PC-9 (cell line): ENCODE measurements around the gene EMILIN1. TPM values are rescaled to one million over a fixed set of nuclear protein-coding genes. Genes with fewer than 3 reads are reported as not detected.
"Not testable (repeated sequence)": the region's sequence is repeated elsewhere in the genome, so short reads cannot be mapped to it uniquely, and the experiment has no call there.

Source experiments
- BruUV-seq: library from RNA; stranded (reverse); fragments of 400-500 nt; replicated peaks from 2 replicates; lab custom pipeline; 2021; lab: Mats Ljungman, UMichigan
- CTCF ChIA-PET: fragments of 300-600 bp; sonication (Branson Sonifier 250); formaldehyde crosslinking; loops from one replicate; lab custom pipeline; 2022; ENCODE audit warnings: antibody characterized with exemption; lab: Charles Lee
- POLR2A ChIA-PET: fragments of 300-600 bp; sonication (Branson Sonifier 250); formaldehyde crosslinking; loops from one replicate; lab custom pipeline; 2022; ENCODE audit warnings: antibody characterized with exemption; ENCODE audit not compliant: unreplicated experiment; lab: Charles Lee
- DNase-seq, 2 experiments: peaks; one replicate each; pipeline versions ENCODE4 v3.0.0 to v3.0.0-alpha.2; 2015 to 2022; ENCODE audit warnings: mixed read lengths in 1 of 2
- H2AFZ ChIP-seq: fragments of 200-600 bp; sonication (generic); 2 replicates; pipeline ENCODE4 v1.8.1; 2017; ENCODE audit warnings: antibody characterized with exemption
- H3F3A ChIP-seq: fragments of 200-600 bp; sonication (generic); 2 replicates; pipeline ENCODE4 v1.8.1; 2017; ENCODE audit warnings: antibody characterized with exemption, mild to moderate bottlenecking, low read depth; ENCODE audit not compliant: insufficient read depth
- H3K27ac ChIP-seq: fragments of 200-600 bp; sonication (generic); 2 replicates; pipeline ENCODE4 v1.6.1; 2016; ENCODE audit warnings: mixed run types
- H3K27me3 ChIP-seq: fragments of 200-600 bp; sonication (generic); 2 replicates; pipeline ENCODE4 v1.6.1; 2016; ENCODE audit warnings: low read depth, mixed run types; ENCODE audit not compliant: insufficient read depth
- H3K36me3 ChIP-seq: fragments of 200-600 bp; sonication (generic); 2 replicates; pipeline ENCODE4 v1.6.1; 2016; ENCODE audit warnings: low read depth, mixed run types
- H3K4me1 ChIP-seq: fragments of 200-600 bp; sonication (generic); replicated peaks from 2 replicates; pipeline ENCODE4 v1.6.1; 2016; ENCODE audit warnings: mixed run types; ENCODE audit not compliant: insufficient read depth
- H3K4me2 ChIP-seq: fragments of 200-600 bp; sonication (generic); 2 replicates; pipeline ENCODE4 v1.6.1; 2017; ENCODE audit warnings: mixed run types
- H3K4me3 ChIP-seq: fragments of 200-600 bp; sonication (generic); 2 replicates; pipeline ENCODE4 v1.6.1; 2016; ENCODE audit warnings: mixed run types
- H3K79me2 ChIP-seq: fragments of 200-600 bp; sonication (generic); 2 replicates; pipeline ENCODE4 v1.6.1; 2017; ENCODE audit warnings: low read depth, mixed run types
- H3K9me2 ChIP-seq: fragments of 200-600 bp; sonication (generic); 2 replicates; pipeline ENCODE4 v1.8.1; 2017; ENCODE audit warnings: mild to moderate bottlenecking; ENCODE audit not compliant: insufficient read depth
- H3K9me3 ChIP-seq: fragments of 200-600 bp; sonication (generic); 2 replicates; pipeline ENCODE4 v1.8.1; 2016; ENCODE audit warnings: low read depth; ENCODE audit not compliant: insufficient read depth
- H4K20me1 ChIP-seq: fragments of 200-600 bp; sonication (generic); 2 replicates; pipeline ENCODE4 v1.8.1; 2017; ENCODE audit not compliant: insufficient read depth
- CTCF ChIP-seq: fragments of 200-600 bp; sonication (generic); conservative IDR thresholded peaks from 2 replicates; pipeline ENCODE4 v1.6.1; 2017; ENCODE audit warnings: mixed run types, antibody characterized with exemption, mild to moderate bottlenecking, moderate library complexity
- EZH2 ChIP-seq: fragments of 200-600 bp; sonication (generic); IDR thresholded peaks from 2 replicates; pipeline ENCODE4 v1.8.0; 2017; ENCODE audit warnings: antibody characterized with exemption, low read depth
- intact Hi-C: fragments of 100-400 bp; cut with micrococcal nuclease; formaldehyde crosslinking; loops from one replicate; pipeline ENCODE4 v1.10.0; 2022; ENCODE audit not compliant: unreplicated experiment
- total RNA-seq: library from RNA; stranded (reverse); gene quantifications from 2 replicates; pipeline ENCODE4 v1.2.3, GENCODE V29; 2021

The EMILIN1 gene
- total RNA-seq, 1 experiment from 2014 or later: 1.6 TPM

- Histone ChIP-seq H3K4me3 (no peak overlapping the region), H3K4me2 (no peak overlapping the region), H3K4me1 (peaks cover 7% of the 10 kb centered on the region), H3F3A (peaks cover 9% of the 10 kb centered on the region; the same call in 1 of the 2 replicates), H3K9me3 (no peaks in the 10 kb centered on the region), H3K79me2 (peaks cover 14% of the 10 kb centered on the region), H3K27ac (no peak overlapping the region), H3K27me3 (peaks cover 18% of the 10 kb centered on the region), H3K9me2 (no peaks in the 10 kb centered on the region), H3K36me3 (no peaks in the 10 kb centered on the region), H4K20me1 (no peaks in the 10 kb centered on the region), H2AFZ (no peak overlapping the region)
- POLR2A ChIA-PET: no interaction called here
- TF ChIP-seq CTCF (no peak), EZH2 (no peak)
- CTCF ChIA-PET: no interaction called here
- no peak for DNase-seq
- intact Hi-C loops: no loop called here
- BruUV-seq: no TSS peak
Observed at GRCh38 chr2:27074738-27075565, 3.5 kb upstream of the EMILIN1 start.

GRCh38 chr2:27075566-27075871, 2.9 kb upstream of the EMILIN1 start:
- POLR2A ChIA-PET: not testable (repeated sequence)

GRCh38 chr2:27076323-27076722, 2.1 kb upstream of the EMILIN1 start:
- POLR2A ChIA-PET: no interaction called here
- no peaks in the 10 kb centered on the region for H3K9me2 ChIP-seq
- no peak overlapping the region for H2AFZ ChIP-seq
- H4K20me1 ChIP-seq: no peaks in the 10 kb centered on the region
- TF ChIP-seq CTCF: no peak
- TF ChIP-seq EZH2: no peak
- intact Hi-C loops: no loop called here
- no peaks in the 10 kb centered on the region for H3K36me3 ChIP-seq
- H3K4me2 ChIP-seq: no peak overlapping the region
- no peak overlapping the region for H3K27ac ChIP-seq
- peaks cover 18% of the 10 kb centered on the region for H3K27me3 ChIP-seq
- no TSS peak for BruUV-seq
- no peak for DNase-seq
- H3K9me3 ChIP-seq: no peaks in the 10 kb centered on the region
- CTCF ChIA-PET: no interaction called here
- H3F3A ChIP-seq: peaks cover 9% of the 10 kb centered on the region; the same call in 1 of the 2 replicates
- H3K4me1 ChIP-seq: peaks cover under 1% of the 10 kb centered on the region; the same call in 1 of the 2 replicates
- peaks cover under 1% of the 10 kb centered on the region; the same call in 1 of the 2 replicates for H3K79me2 ChIP-seq
- H3K4me3 ChIP-seq: no peak overlapping the region

More at GRCh38 chr2:27075566-27075871, 2.9 kb upstream of the EMILIN1 start:
- H3K4me1 ChIP-seq, H3K27ac ChIP-seq, H3F3A ChIP-seq, H3K4me2 ChIP-seq, intact Hi-C loops, H3K79me2 ChIP-seq, DNase-seq, CTCF ChIA-PET, H3K9me3 ChIP-seq, H3K9me2 ChIP-seq, H2AFZ ChIP-seq, H3K36me3 ChIP-seq, H3K4me3 ChIP-seq, H4K20me1 ChIP-seq, BruUV-seq: not testable (repeated sequence)
- peaks cover 18% of the 10 kb centered on the region for H3K27me3 ChIP-seq
